H1 (cell line): ENCODE measurements around the gene CBLC. TPM values are rescaled to one million over a fixed set of nuclear protein-coding genes. Genes with fewer than 3 reads are reported as not detected.

ENCODE experiments used
- TCF12 ChIP-seq: IDR thresholded peaks from 2 replicates; pipeline ENCODE4 v1.6.1; 2011; ENCODE audit warnings: low read depth, mild to moderate bottlenecking, low read length
- polyA plus RNA-seq, 7 experiments: library from polyadenylated mRNA; depleted of rRNA in 3 of 7; stranded (reverse) in 5 of 7; unstranded in 2 of 7; fragments of >200 nt in 5 of 7; fragments of 200-250 nt in 2 of 7; gene quantifications; 1 replicate in 5 of 7; 2 replicates in 1 of 7; 4 replicates in 1 of 7; pipeline versions ENCODE4 v1.2.1 to v1.2.3, GENCODE V29; 2011 to 2013; ENCODE audit warnings: missing spikeins in 2 of 7, mixed read lengths in 2 of 7
- total RNA-seq: library from RNA; stranded (reverse); fragmentation: NEBNext Ultra II Directional; extraction: Animal tissue kit (Norgen Biotek cat#: 25700); gene quantifications from 2 replicates; pipeline ENCODE4 v1.2.1, GENCODE V29; 2021

Gene CBLC
- total and polyA plus RNA-seq, 2 of the 8 experiments (the other 6 are each of a cell fraction or from before 2014, with no cell fraction given): 17.4 to 35.7 TPM

- TF ChIP-seq TCF12: no peak
These were observed 45.6 kb downstream of the CBLC start (continued) for GRCh38 chr19:44823373-44823698.
